ENCODE data around the gene CWF19L2.
"Not testable (repeated sequence)": the region's sequence is repeated elsewhere in the genome, so short reads cannot be mapped to it uniquely, and the experiment has no call there.

- TF ChIP-seq SIN3A (conservative IDR thresholded peaks at IDR 0.05 in 1 of 2, IDR thresholded peaks at IDR 0.05 in 1 of 2; ENCODE audit: low read depth in 1 of 2, low read length in 2 of 2); CTCF (IDR thresholded peaks at IDR 0.05; ENCODE audit: control extremely low read depth in 1 of 3, insufficient read depth in 1 of 3, low read depth in 1 of 3, low read length in 3 of 3); POLR2A (IDR thresholded peaks at IDR 0.05; ENCODE audit: control extremely low read depth in 1 of 2, low read depth in 2 of 2, low read length in 2 of 2); GABPA (IDR thresholded peaks at IDR 0.05; ENCODE audit: borderline replicate concordance, insufficient read depth, low read length); EP300 (IDR thresholded peaks at IDR 0.05; ENCODE audit: borderline replicate concordance in 1 of 2, low read depth in 2 of 2, low read length in 2 of 2); CREB1 (IDR thresholded peaks at IDR 0.05); EZH2 (IDR thresholded peaks at IDR 0.05; ENCODE audit: low read depth, low read length, severe bottlenecking); MAFK (IDR thresholded peaks at IDR 0.05; ENCODE audit: low read depth, low read length); BRCA1 (IDR thresholded peaks at IDR 0.05; ENCODE audit: low read depth, low read length); BCL11A (IDR thresholded peaks at IDR 0.05; ENCODE audit: low read depth in 2 of 2, low read length in 2 of 2): not testable (repeated sequence)
Observed at GRCh38 chr11:107401131-107401530, 56.5 kb downstream of the CWF19L2 start.
